ENCODE results near the gene CMTM2.

CMTM2 gene

DNA sequence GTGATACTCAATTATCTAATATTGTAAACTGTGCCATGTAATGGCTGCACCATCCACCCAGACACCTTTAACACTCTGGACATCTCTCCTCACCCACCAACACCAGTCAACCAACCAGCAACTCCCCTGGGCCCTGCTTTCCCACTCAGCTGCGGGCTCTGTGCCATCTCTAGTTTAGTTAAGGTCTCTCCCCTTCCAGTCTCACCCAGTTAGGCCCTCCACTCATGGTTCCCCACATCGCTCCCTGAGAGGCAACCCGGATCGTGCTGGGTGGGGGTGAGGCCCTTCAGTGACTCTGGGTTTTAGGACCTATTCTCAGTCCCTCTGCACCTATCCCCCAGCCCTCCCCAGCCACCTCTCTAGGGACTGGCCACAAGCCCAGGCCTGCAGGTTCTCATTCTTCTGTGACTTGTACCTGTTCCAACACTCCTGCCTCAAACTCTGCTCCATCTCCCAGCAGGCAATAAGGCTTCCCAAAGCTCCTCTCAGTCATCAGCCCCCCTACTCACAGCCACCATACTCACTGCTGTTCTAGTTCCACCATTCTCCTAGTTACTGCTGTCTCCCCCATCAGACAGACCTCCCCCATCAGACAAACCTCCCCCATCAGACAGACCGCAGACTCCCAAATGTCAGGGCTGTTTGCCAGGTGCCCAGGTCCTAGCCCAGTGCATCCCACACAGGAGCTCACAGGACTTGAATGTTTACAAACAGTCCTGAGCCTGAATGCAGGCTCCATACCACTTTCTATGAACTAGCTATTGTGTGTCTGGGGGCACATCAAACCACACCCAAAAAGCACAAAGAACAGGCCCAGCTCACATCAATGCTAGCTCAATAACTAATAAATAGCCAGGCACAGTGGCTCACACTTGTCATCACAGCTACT is 31.9 kb upstream of the CMTM2 start:
- TF ChIP-seq, protein P1, sequence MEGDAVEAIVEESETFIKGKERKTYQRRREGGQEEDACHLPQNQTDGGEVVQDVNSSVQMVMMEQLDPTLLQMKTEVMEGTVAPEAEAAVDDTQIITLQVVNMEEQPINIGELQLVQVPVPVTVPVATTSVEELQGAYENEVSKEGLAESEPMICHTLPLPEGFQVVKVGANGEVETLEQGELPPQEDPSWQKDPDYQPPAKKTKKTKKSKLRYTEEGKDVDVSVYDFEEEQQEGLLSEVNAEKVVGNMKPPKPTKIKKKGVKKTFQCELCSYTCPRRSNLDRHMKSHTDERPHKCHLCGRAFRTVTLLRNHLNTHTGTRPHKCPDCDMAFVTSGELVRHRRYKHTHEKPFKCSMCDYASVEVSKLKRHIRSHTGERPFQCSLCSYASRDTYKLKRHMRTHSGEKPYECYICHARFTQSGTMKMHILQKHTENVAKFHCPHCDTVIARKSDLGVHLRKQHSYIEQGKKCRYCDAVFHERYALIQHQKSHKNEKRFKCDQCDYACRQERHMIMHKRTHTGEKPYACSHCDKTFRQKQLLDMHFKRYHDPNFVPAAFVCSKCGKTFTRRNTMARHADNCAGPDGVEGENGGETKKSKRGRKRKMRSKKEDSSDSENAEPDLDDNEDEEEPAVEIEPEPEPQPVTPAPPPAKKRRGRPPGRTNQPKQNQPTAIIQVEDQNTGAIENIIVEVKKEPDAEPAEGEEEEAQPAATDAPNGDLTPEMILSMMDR (IDR thresholded peaks at IDR 0.05; ENCODE audit: insufficient read depth, missing control alignments) = no peak
- DNase-seq (ENCODE audit: insufficient read length, low spot score) (no peak), FAIRE-seq (no peak)

DNA sequence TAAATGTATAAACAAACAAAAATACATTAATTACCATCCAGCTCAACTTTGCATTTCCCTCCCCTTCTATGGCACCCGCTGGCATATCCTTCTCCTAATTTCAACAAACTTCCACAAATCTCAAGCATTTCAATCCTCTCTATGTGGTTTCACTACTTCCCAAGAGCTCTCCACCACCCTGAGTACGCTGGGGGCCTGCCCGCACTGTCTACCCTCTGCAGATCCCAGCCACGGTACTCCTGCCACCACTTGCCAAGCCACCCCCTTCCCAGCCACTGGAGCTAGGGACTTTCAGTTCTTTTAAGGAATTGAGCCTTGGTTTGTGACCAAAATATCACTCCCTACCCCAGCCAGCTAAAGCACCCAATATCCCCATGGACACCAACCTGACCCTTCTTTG is 31.2 kb upstream of the CMTM2 start:
- FAIRE-seq (no peak), DNase-seq (ENCODE audit: insufficient read length, low spot score) (no peak)
- TF ChIP-seq, protein P1 (IDR thresholded peaks at IDR 0.05; ENCODE audit: insufficient read depth, missing control alignments) = no peak

DNA sequence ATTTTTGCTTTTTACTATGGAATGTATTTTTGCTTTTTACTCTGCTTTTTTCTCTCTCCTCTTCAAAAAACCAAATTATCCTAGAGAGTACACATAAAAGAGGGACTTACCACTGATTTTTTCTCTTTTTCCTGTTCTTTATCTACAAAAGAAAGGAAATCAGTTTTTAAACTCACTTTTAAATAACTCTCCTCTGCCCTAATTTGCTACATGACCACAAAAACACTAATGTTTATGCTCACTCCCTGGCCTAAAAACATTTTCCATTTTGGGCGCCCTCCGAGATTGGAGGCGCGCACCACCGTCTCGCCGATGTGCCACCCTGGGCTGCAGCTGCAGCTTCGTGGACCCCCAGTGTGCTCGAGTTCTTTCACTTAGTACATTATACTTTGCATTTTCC is 30.4 kb upstream of the CMTM2 start:
- no peak for DNase-seq (ENCODE audit: insufficient read length, low spot score)
- no peak for FAIRE-seq

DNA sequence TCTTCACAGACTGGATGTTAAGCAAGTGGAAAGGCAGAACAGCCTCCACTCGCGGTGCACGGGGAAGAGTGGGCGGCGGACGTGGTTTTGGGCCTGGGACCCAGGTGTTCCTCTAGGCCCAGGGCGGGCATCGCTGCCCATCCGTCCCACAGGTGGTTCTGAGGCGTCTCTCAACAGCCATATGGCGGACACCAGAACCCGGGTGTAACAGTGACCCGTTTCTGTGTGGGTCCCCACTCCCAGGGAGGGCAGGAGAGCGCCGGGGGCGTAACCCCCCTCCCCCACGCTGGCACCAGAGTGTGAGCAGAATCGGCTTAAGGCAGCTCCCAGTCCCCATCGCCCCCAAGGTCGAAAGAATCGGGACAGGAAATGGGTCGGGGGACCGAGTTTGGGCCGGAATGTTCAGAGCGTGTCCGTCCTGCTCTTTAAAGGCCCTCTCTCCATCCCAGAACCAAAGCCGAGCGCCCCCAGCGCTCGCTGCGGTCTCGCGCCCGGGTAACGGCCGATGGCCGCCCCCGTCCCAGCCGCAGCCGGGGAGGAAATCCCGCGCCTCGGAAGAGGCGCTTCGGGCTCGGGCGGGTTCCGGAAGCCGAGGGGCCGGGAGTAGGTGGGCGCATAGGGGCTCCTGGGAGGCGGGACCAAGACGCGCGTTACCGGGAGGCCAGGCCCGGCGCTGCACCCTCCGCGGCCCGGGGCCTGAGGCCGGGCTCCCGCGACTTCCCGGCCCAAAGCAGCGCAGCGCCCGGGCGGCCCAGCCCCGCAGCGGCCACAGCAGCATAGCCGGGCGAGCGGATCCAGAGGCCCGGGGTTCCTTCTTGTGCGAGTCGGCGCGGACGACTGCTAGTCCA is 29.8 kb upstream of the CMTM2 start, which contains the start of gene TK2:
Gene TK2 (minus strand): TSS at position 839 of the 848 bp plus-strand sequence. CDS start 61 bp downstream, at position 778.
- no peak for DNase-seq (ENCODE audit: insufficient read length, low spot score)
- FAIRE-seq = no peak
- TF ChIP-seq, protein P1 (IDR thresholded peaks at IDR 0.05; ENCODE audit: insufficient read depth, missing control alignments) = no peak

More for the DNA sequence above, 30.4 kb upstream of the CMTM2 start:
- TF ChIP-seq, protein P1 (IDR thresholded peaks at IDR 0.05; ENCODE audit: insufficient read depth, missing control alignments) = no peak

DNA sequence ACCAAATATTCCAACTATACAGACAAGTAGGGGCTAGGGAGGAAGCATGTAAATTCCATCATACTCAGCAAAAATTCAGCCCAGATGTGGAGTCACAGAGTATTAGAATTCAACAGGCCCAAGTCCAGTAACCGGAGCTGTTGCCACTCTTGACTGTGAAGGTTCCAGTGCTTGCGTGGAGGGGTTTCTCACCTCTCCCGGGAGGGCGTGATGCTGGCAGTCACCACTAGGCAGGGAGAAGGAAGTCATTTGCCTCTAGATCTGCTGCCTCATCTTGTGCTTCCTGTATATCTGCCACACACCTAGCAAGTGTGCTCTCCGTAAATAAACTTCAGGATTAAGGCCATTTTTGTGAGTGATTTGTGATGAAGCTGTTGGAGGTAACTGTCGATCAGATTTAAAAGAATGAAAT is 27.9 kb upstream of the CMTM2 start:
- DNase-seq (ENCODE audit: insufficient read length, low spot score) (no peak), FAIRE-seq (no peak)
- TF ChIP-seq, protein P1 (IDR thresholded peaks at IDR 0.05; ENCODE audit: insufficient read depth, missing control alignments) = no peak

DNA sequence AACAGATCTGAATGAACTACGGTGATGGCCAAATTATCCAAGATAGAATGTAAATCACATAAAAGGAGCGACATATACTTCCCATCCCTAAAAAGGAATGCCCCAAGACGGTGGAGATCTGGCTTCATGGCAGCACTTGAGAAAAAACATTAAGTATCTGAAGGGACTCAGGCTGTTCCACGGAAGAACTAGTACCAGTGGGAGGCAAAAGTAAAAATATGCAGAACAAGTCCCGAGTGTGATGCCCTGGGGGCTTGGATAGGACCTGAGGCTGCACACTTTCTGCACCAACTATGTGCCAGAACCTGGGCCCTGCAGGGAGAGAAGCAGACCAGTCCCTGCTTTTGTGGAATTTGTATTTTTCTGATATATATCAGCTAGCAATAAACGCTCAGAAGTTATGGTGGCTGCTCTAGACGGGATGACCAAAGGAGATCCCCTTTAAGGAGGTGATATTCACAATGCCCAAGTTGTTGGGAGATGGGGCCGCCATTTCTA is 27.4 kb upstream of the CMTM2 start:
- TF ChIP-seq, protein P1 (IDR thresholded peaks at IDR 0.05; ENCODE audit: insufficient read depth, missing control alignments) = no peak
- no peak for DNase-seq (ENCODE audit: insufficient read length, low spot score)
- no peak for FAIRE-seq

All from D721Med (cell line).